NCI-H1930 (cell line): ENCODE data around the gene CHRM4.
A peak's percentile ranks its signal among the peaks of the same experiment; 100 is the strongest.

Experiments
- DNase-seq, 2 experiments: peaks; one replicate each; lab custom pipeline; 2025; lab: John Stamatoyannopoulos, UW

Gene CHRM4

GRCh38 chr11:46367244-46367915 lies 24.2 kb downstream of the CHRM4 start:
- peak in 1 of 2 experiments; percentile 60 for DNase-seq

GRCh38 chr11:46366661-46367161 lies 24.9 kb downstream of the CHRM4 start:
- no peak for DNase-seq

GRCh38 chr11:46366260-46366659 lies 25.3 kb downstream of the CHRM4 start:
- no peak for DNase-seq

- DNase-seq: no peak
Observed at GRCh38 chr11:46364791-46365190, 26.8 kb downstream of the CHRM4 start.

- no peak for DNase-seq
Observed at GRCh38 chr11:46364056-46364455, 27.5 kb downstream of the CHRM4 start.

- DNase-seq: no peak
Observed at GRCh38 chr11:46363455-46364005, 28.0 kb downstream of the CHRM4 start.

- no peak for DNase-seq
Observed at GRCh38 chr11:46363031-46363407, 28.6 kb downstream of the CHRM4 start.

- DNase-seq: no peak
Observed at GRCh38 chr11:46362156-46363030, 29.2 kb downstream of the CHRM4 start.

GRCh38 chr11:46361283-46362155 lies 30.1 kb downstream of the CHRM4 start:
- no peak for DNase-seq

- DNase-seq: no peak
Observed at GRCh38 chr11:46360878-46361277, 30.7 kb downstream of the CHRM4 start.

- DNase-seq: no peak
Observed at GRCh38 chr11:46359953-46360352, 31.6 kb downstream of the CHRM4 start.

- no peak for DNase-seq
Observed at GRCh38 chr11:46357483-46357936, 34.1 kb downstream of the CHRM4 start.

GRCh38 chr11:46356924-46357482 lies 34.6 kb downstream of the CHRM4 start:
- no peak for DNase-seq

GRCh38 chr11:46353698-46354097 lies 37.9 kb downstream of the CHRM4 start:
- DNase-seq: no peak

GRCh38 chr11:46352063-46352841 lies 39.3 kb downstream of the CHRM4 start:
- DNase-seq: no peak

GRCh38 chr11:46351606-46352005 lies 40.0 kb downstream of the CHRM4 start:
- DNase-seq: no peak

GRCh38 chr11:46351148-46351547 lies 40.4 kb downstream of the CHRM4 start:
- DNase-seq: no peak

- no peak for DNase-seq
Observed at GRCh38 chr11:46350695-46351094, 40.9 kb downstream of the CHRM4 start.

GRCh38 chr11:46348566-46349401 lies 42.8 kb downstream of the CHRM4 start:
- DNase-seq: no peak
